H1 (cell line): ENCODE data around the gene DDX5. TPM values are rescaled to one million over a fixed set of nuclear protein-coding genes. Genes with fewer than 3 reads are reported as not detected.

Experiments
- CTCF ChIA-PET: fragments of 300-600 bp; sonication (Branson Sonifier 250); formaldehyde crosslinking; loops from one replicate; lab custom pipeline; 2021; ENCODE audit not compliant: partially characterized antibody; lab: Charles Lee
- POLR2A ChIA-PET: fragments of 300-600 bp; sonication (Branson Sonifier 250); formaldehyde crosslinking; loops from one replicate; lab custom pipeline; 2021; ENCODE audit warnings: inconsistent platforms; ENCODE audit not compliant: partially characterized antibody; lab: Charles Lee
- DNase-seq, 2 experiments: peaks; one replicate each; pipeline versions ENCODE4 v3.0.0 to v3.0.0-alpha.2; 2010 to 2022; ENCODE audit warnings: low spot score in 2 of 2, low read depth in 1 of 2, mixed read lengths in 1 of 2
- FAIRE-seq: peaks from 2 replicates; lab custom pipeline; 2011; peaks lifted over from hg19 to GRCh38; lab: Jason Lieb, UNC
- H2AFZ ChIP-seq: 2 replicates; pipeline ENCODE4 v1.8.1; 2012; ENCODE audit warnings: low read length, inconsistent platforms
- H2AK5ac ChIP-seq: 2 replicates; pipeline ENCODE4 v1.6.1; 2013; ENCODE audit warnings: low read depth, low read length
- H2BK120ac ChIP-seq: replicated peaks from 2 replicates; pipeline ENCODE3; 2013; ENCODE audit warnings: low read depth, low read length, inconsistent platforms
- H2BK12ac ChIP-seq: 2 replicates; pipeline ENCODE4 v1.6.1; 2013; ENCODE audit warnings: low read depth, low read length
- H2BK15ac ChIP-seq: 2 replicates; pipeline ENCODE4 v1.6.1; 2013; ENCODE audit warnings: low read length
- H2BK20ac ChIP-seq: 2 replicates; pipeline ENCODE4 v1.6.1; 2013; ENCODE audit warnings: low read length
- H2BK5ac ChIP-seq: 2 replicates; pipeline ENCODE4 v1.6.1; 2013; ENCODE audit warnings: low read depth, low read length
- H3K14ac ChIP-seq: 2 replicates; pipeline ENCODE4 v1.6.1; 2013; ENCODE audit warnings: inconsistent platforms; ENCODE audit not compliant: insufficient read length
- H3K18ac ChIP-seq: 2 replicates; pipeline ENCODE4 v1.6.1; 2013; ENCODE audit warnings: low read length; ENCODE audit errors: extremely low read depth
- H3K23ac ChIP-seq: 2 replicates; pipeline ENCODE4 v1.6.1; 2013; ENCODE audit warnings: inconsistent platforms; ENCODE audit not compliant: insufficient read length
- H3K23me2 ChIP-seq: 2 replicates; pipeline ENCODE4 v1.6.1; 2013; ENCODE audit warnings: low read depth, low read length
- H3K27ac ChIP-seq: 2 replicates; pipeline ENCODE4 v1.6.1; 2011; ENCODE audit warnings: low read depth, low read length, inconsistent platforms
- H3K27me3 ChIP-seq, 4 experiments: replicated peaks in 1 of 4; 1 replicate in 1 of 4; 2 replicates in 3 of 4; pipeline versions ENCODE4 v1.6.1 to v1.8.1; 2011 to 2013; ENCODE audit warnings: low read length in 3 of 4, mild to moderate bottlenecking in 3 of 4, inconsistent platforms in 2 of 4, mixed read lengths in 2 of 4, moderate library complexity in 1 of 4; ENCODE audit not compliant: control insufficient read depth in 3 of 4, insufficient read depth in 3 of 4; ENCODE audit errors: extremely low read depth in 1 of 4
- H3K36me3 ChIP-seq, 4 experiments: 2 replicates each; pipeline versions ENCODE4 v1.6.1 to v1.8.1; 2011 to 2013; ENCODE audit warnings: mild to moderate bottlenecking in 4 of 4, low read length in 3 of 4, moderate library complexity in 2 of 4, control low read depth in 1 of 4, inconsistent platforms in 1 of 4; ENCODE audit not compliant: insufficient read depth in 4 of 4, control insufficient read depth in 2 of 4
- H3K4ac ChIP-seq: replicated peaks from 2 replicates; pipeline ENCODE3; 2013; ENCODE audit warnings: low read length, low read depth, mixed read lengths, inconsistent platforms; ENCODE audit not compliant: insufficient read length
- H3K4me1 ChIP-seq, 4 experiments: replicated peaks in 1 of 4; 1 replicate in 1 of 4; 2 replicates in 3 of 4; pipeline versions ENCODE4 v1.6.1 to v1.8.1; 2011 to 2013; ENCODE audit warnings: low read length in 3 of 4, inconsistent platforms in 2 of 4, mixed read lengths in 1 of 4; ENCODE audit not compliant: insufficient read depth in 4 of 4, control insufficient read depth in 3 of 4
- H3K4me2 ChIP-seq, 2 experiments: 2 replicates each; pipeline versions ENCODE4 v1.6.1 to v1.8.1; 2011 to 2013; ENCODE audit warnings: low read depth in 2 of 2, low read length in 2 of 2, control low read depth in 1 of 2, inconsistent platforms in 1 of 2, mild to moderate bottlenecking in 1 of 2; ENCODE audit not compliant: insufficient read depth in 1 of 2
- H3K4me3 ChIP-seq, 4 experiments: fragments of 200-600, 300-600 bp in 1 of 4; sonication (generic), shearing (Covaris generic), sonication (Bioruptor Twin) in 1 of 4; 2 replicates each; pipeline versions ENCODE4 v1.5.1 to v1.8.1; 2011 to 2016; ENCODE audit warnings: low read length in 4 of 4, low read depth in 3 of 4, control low read depth in 2 of 4, inconsistent platforms in 2 of 4, mild to moderate bottlenecking in 2 of 4, mixed read lengths in 1 of 4, moderate library complexity in 1 of 4; ENCODE audit not compliant: insufficient read depth in 2 of 4; ENCODE audit errors: extremely low read depth in 1 of 4
- H3K56ac ChIP-seq: replicated peaks from 2 replicates; pipeline ENCODE3; 2013; ENCODE audit warnings: low read depth, mild to moderate bottlenecking, mixed read lengths, low read length, inconsistent platforms; ENCODE audit not compliant: insufficient read length
- H3K79me1 ChIP-seq: 2 replicates; pipeline ENCODE4 v1.6.1; 2013; ENCODE audit warnings: low read depth, low read length, control low read depth
- H3K79me2 ChIP-seq, 2 experiments: 2 replicates each; pipeline versions ENCODE4 v1.6.1 to v1.8.1; 2012 to 2013; ENCODE audit warnings: low read length in 2 of 2, mild to moderate bottlenecking in 2 of 2, inconsistent platforms in 1 of 2; ENCODE audit not compliant: insufficient read depth in 2 of 2, control insufficient read depth in 1 of 2
- H3K9ac ChIP-seq, 4 experiments: replicated peaks in 1 of 4; 1 replicate in 1 of 4; 2 replicates in 3 of 4; pipeline versions ENCODE4 v1.6.1 to v1.8.1; 2011 to 2013; ENCODE audit warnings: low read depth in 3 of 4, low read length in 3 of 4, control low read depth in 2 of 4, mild to moderate bottlenecking in 2 of 4, moderate library complexity in 2 of 4, inconsistent platforms in 1 of 4; ENCODE audit errors: extremely low read depth in 1 of 4
- H3K9me3 ChIP-seq, 2 experiments: 2 replicates each; pipeline versions ENCODE4 v1.6.1 to v1.8.1; 2012 to 2013; ENCODE audit warnings: mild to moderate bottlenecking in 2 of 2, moderate library complexity in 2 of 2, control low read depth in 1 of 2, inconsistent platforms in 1 of 2, low read depth in 1 of 2, low read length in 1 of 2, mixed read lengths in 1 of 2; ENCODE audit not compliant: insufficient read depth in 2 of 2
- H4K20me1 ChIP-seq, 2 experiments: replicated peaks in 1 of 2; 2 replicates each; pipeline versions ENCODE3 to v1.8.1; 2011 to 2013; ENCODE audit warnings: inconsistent platforms in 2 of 2, low read length in 2 of 2, mild to moderate bottlenecking in 1 of 2; ENCODE audit not compliant: insufficient read depth in 2 of 2, control insufficient read depth in 1 of 2
- H4K5ac ChIP-seq: 2 replicates; pipeline ENCODE4 v1.6.1; 2013; ENCODE audit warnings: low read length, low read depth, mixed read lengths, inconsistent platforms; ENCODE audit not compliant: insufficient read length
- H4K8ac ChIP-seq: 2 replicates; pipeline ENCODE4 v1.8.0; 2013; ENCODE audit warnings: mild to moderate bottlenecking, moderate library complexity, low read length, inconsistent platforms; ENCODE audit not compliant: insufficient read depth; ENCODE audit errors: extremely low read depth
- H4K91ac ChIP-seq: replicated peaks from 2 replicates; pipeline ENCODE3; 2013; ENCODE audit warnings: low read length, mixed read lengths, inconsistent platforms; ENCODE audit not compliant: insufficient read length
- GTF2F1 ChIP-seq: IDR thresholded peaks from 2 replicates; pipeline ENCODE4 v1.6.1; 2012; ENCODE audit warnings: low read depth, low read length, improper control_type of control experiment, borderline replicate concordance
- NANOG ChIP-seq: IDR thresholded peaks from 2 replicates; pipeline ENCODE4 v1.6.1; 2011; ENCODE audit warnings: low read length, low read depth, mild to moderate bottlenecking, inconsistent platforms; ENCODE audit not compliant: insufficient read depth, poor library complexity, severe bottlenecking
- POLR2A ChIP-seq, 2 experiments: IDR thresholded peaks; 1 replicate in 1 of 2; 2 replicates in 1 of 2; pipeline ENCODE4 v1.6.1; 2011; ENCODE audit warnings: low read depth in 2 of 2, low read length in 2 of 2, mild to moderate bottlenecking in 2 of 2; ENCODE audit errors: control extremely low read depth in 1 of 2
- POLR2AphosphoS5 ChIP-seq: IDR thresholded peaks from 2 replicates; pipeline ENCODE4 v1.6.1; 2011; ENCODE audit warnings: low read depth, low read length
- SIRT6 ChIP-seq: IDR thresholded peaks from one replicate; pipeline ENCODE4 v1.7.1; 2012; ENCODE audit warnings: low read length, inconsistent platforms
- TBP ChIP-seq: IDR thresholded peaks from 2 replicates; pipeline ENCODE4 v1.6.1; 2011; ENCODE audit warnings: low read depth, low read length, improper control_type of control experiment
- TCF12 ChIP-seq: IDR thresholded peaks from 2 replicates; pipeline ENCODE4 v1.6.1; 2011; ENCODE audit warnings: low read depth, mild to moderate bottlenecking, low read length
- TEAD4 ChIP-seq: IDR thresholded peaks from 2 replicates; pipeline ENCODE4 v1.6.1; 2012; ENCODE audit warnings: low read depth, low read length, inconsistent platforms, mixed read lengths
- WGBS, 2 experiments: shearing (Covaris generic) in 1 of 2; methylation state at CpG; one replicate each; pipeline versions ENCODE4 v1.1.6 to v1.1.7; 2013 to 2015; ENCODE audit warnings: low lambda C conversion rate in 2 of 2, mixed read lengths in 2 of 2, inconsistent platforms in 1 of 2, low coverage in 1 of 2, missing lambda C conversion rate in 1 of 2; ENCODE audit not compliant: insufficient replicate concordance in 2 of 2, insufficient coverage in 1 of 2, insufficient read length in 1 of 2; ENCODE audit errors: extremely low coverage in 1 of 2, missing lambda C conversion rate in 1 of 2; 5-methylcytosine and 5-hydroxymethylcytosine counted together
- polyA plus RNA-seq, 7 experiments: library from polyadenylated mRNA; depleted of rRNA in 3 of 7; stranded (reverse) in 5 of 7; unstranded in 2 of 7; fragments of >200 nt in 5 of 7; fragments of 200-250 nt in 2 of 7; gene quantifications; 1 replicate in 5 of 7; 2 replicates in 1 of 7; 4 replicates in 1 of 7; pipeline versions ENCODE4 v1.2.1 to v1.2.3, GENCODE V29; 2011 to 2013; ENCODE audit warnings: missing spikeins in 2 of 7, mixed read lengths in 2 of 7
- total RNA-seq: library from RNA; stranded (reverse); fragmentation: NEBNext Ultra II Directional; extraction: Animal tissue kit (Norgen Biotek cat#: 25700); gene quantifications from 2 replicates; pipeline ENCODE4 v1.2.1, GENCODE V29; 2021

Gene DDX5
- total and polyA plus RNA-seq, 2 of the 8 experiments (the other 6 are each of a cell fraction or from before 2014, with no cell fraction given), result 572 to 591 TPM

- Histone ChIP-seq H3K23ac (no peak overlapping the region), H3K79me1 (peaks cover 6% of the 10 kb centered on the region), H3K79me2 (peaks cover 21 to 66% of the 10 kb centered on the region in 2 experiments), H4K91ac (no peak overlapping the region), H3K4me1 (peaks cover 0 to 7% (median 4%) of the 10 kb centered on the region in 4 experiments; a peak in 4 of 7 replicates), H3K9me3 (no peaks in the 10 kb centered on the region), H3K4me3 (no peak overlapping the region), H2AK5ac (no peak overlapping the region), H4K5ac (no peak overlapping the region), H3K36me3 (peaks cover 47 to 75% (median 55%) of the 10 kb centered on the region in 4 experiments), H2AFZ (no peak overlapping the region), H3K4ac (no peak overlapping the region), H3K18ac (no peak overlapping the region), H4K8ac (peak overlapping the region; percentile 93; the same call in 1 of the 2 replicates), H3K23me2 (peaks cover 6% of the 10 kb centered on the region), H2BK15ac (no peak overlapping the region), H3K27ac (no peak overlapping the region), H2BK12ac (no peak overlapping the region), H3K27me3 (no peaks in the 10 kb centered on the region), H2BK5ac (no peak overlapping the region), H3K9ac (no peak overlapping the region; a peak in 1 of 7 replicates), H3K56ac (no peak overlapping the region), H3K4me2 (no peak overlapping the region; a peak in 1 of 4 replicates), H2BK120ac (no peak overlapping the region), H4K20me1 (peaks cover 16 to 23% of the 10 kb centered on the region in 2 experiments), H2BK20ac (no peak overlapping the region), H3K14ac (no peak overlapping the region)
- ChIA-PET POLR2A (interaction anchor here (1.1 to 6.9 kb wide), 6 partner anchors 10 to 80 kb away, joined by 3 to 56 read pairs (median 5); no protein-coding TSS in a partner anchor), CTCF (interaction anchor here (2.2 kb wide), 1 partner anchor 81 kb away, joined by 8 read pairs; no protein-coding TSS in a partner anchor)
- WGBS, 2 experiments, result 93% methylated on average over 8 of the region's 8 CpGs; no CpG with 5 or more reads in 1 of the 2 experiments
- FAIRE-seq, result no peak
- TF ChIP-seq POLR2AphosphoS5 (0 out of 2 replicates have a peak, but pooled peaks have one; percentile 10), NANOG (no peak), GTF2F1 (no peak), TBP (no peak), SIRT6 (no peak), POLR2A (IDR thresholded peaks at IDR 0.05; ENCODE audit: control extremely low read depth in 1 of 2, low read depth in 2 of 2, low read length in 2 of 2) (no peak), TCF12 (no peak), TEAD4 (no peak)
- DNase-seq, result no peak
Measured at GRCh38 chr17:64500487-64500859, 5.6 kb downstream of the DDX5 start.
